ENCODE results near the gene NFE2L3. TPM values are rescaled to one million over a fixed set of nuclear protein-coding genes. Genes with fewer than 3 reads are reported as not detected.
"Not testable (repeated sequence)": the region's sequence is repeated elsewhere in the genome, so short reads cannot be mapped to it uniquely, and the experiment has no call there.

The NFE2L3 gene
- total and polyA plus RNA-seq, 7 experiments from 2014 or later: 1.1 to 49.5 (median 4.5) TPM

DNA sequence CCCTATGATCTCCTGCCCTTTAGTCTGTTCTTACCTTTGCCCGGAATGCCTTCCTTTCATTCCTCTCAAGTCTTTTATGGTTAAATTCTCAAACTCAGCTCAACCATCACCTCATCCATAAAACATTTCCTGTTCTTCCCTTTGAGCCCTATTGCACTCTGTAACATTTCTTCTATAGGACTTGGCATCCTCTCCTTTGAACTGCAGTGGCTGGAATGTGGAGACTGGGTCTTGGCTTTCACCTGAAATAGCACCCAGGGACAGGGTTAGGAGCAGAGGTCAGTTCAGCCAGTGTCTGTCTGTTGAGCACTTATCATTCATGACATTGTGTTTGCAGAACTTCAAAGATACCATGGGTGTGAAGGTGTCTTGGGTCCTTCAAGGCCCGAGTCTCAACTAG, 7.2 kb downstream of the NFE2L3 start:
- no peaks in the 10 kb centered on the region for H3K36me3 ChIP-seq (ENCODE audit: control insufficient read depth in 2 of 3, insufficient read depth in 3 of 3, low read length in 3 of 3)
- Mint-ChIP-seq H3K27me3 (no peaks in the 10 kb centered on the region), H3K9me3 (peaks cover 0 to 7% (median 0%) of the 10 kb centered on the region in 11 donors), H3K4me1 (peaks cover 19 to 81% (median 52%) of the 10 kb centered on the region in 7 donors), H3K4me3 (peak overlapping the region in 1 of 10 donors; percentile 32), H3K36me3 (peaks cover 0 to 43% (median 0%) of the 10 kb centered on the region in 5 donors), H3K27ac (peak overlapping the region in 5 of 9 donors; percentile 15 to 97 (median 28))
- ChIA-PET CTCF (interaction anchor here (1.7 kb wide), 1 partner anchor 39 kb away, joined by 4 read pairs; no protein-coding TSS in a partner anchor), POLR2A (interaction anchor here (6.6 kb wide), 1 partner anchor 41 kb away, joined by 61 read pairs; the partner anchor contains the start of genes CBX3 and HNRNPA2B1)
- no peak overlapping the region for H3K4me3 ChIP-seq (ENCODE audit: low read length)
- H3K27me3 ChIP-seq (ENCODE audit: control insufficient read depth in 2 of 2, insufficient read depth in 2 of 2, low read length in 2 of 2): no peaks in the 10 kb centered on the region
- ATAC-seq (no peak), DNase-seq (no peak)
- no peak overlapping the region for H3K27ac ChIP-seq (ENCODE audit: low read depth, low read length)
- H3K9me3 ChIP-seq (ENCODE audit: control insufficient read depth in 2 of 3, low read length in 3 of 3): no peaks in the 10 kb centered on the region
- intact Hi-C loops (cut with micrococcal nuclease): loop anchor here in 1 of 2 donors (10.0 kb wide), 1 partner anchor 706 kb away; the partner anchor contains the start of gene SKAP2
- peaks cover 22 to 29% of the 10 kb centered on the region in 2 donors for H3K4me1 ChIP-seq (ENCODE audit: control insufficient read depth in 2 of 2, insufficient read depth in 2 of 2, low read length in 2 of 2)

DNA sequence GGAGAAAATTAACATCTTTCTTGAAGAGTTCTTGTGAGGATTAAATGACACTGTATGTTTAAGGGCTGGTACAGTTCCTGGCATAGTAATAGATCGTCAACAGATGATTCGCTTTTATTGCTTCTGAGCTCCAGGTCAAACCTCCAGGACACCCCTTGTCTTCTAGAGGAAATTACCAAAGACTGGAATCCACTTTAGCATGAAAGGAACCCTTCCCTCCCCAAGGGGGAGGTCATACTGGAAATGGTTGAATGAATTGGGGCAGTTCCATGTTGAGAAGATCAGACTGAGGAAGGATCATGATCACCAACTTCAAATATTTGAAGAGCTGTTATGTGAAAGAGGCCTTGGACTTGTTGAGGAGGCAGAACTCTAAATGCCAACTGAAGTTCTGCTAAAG, 8.9 kb downstream of the NFE2L3 start:
- H3K27ac Mint-ChIP-seq: peak overlapping the region in 1 of 9 donors; percentile 64
- CTCF ChIA-PET: interaction anchor here (1.0 to 1.5 kb wide), 3 partner anchors 9 to 70 kb away, joined by 3 to 4 read pairs (median 4); partner anchors contain the start of gene NFE2L3
- H3K4me1 Mint-ChIP-seq: peaks cover 9 to 72% (median 36%) of the 10 kb centered on the region in 7 donors

GRCh38 chr7:26162431-26162830, 10.4 kb downstream of the NFE2L3 start:
- ATAC-seq (no peak), DNase-seq (no peak)
- POLR2A ChIA-PET: interaction anchor here (0.6 to 1.0 kb wide), 3 partner anchors 17 to 1102 kb away, joined by 4 to 6 read pairs (median 4); no protein-coding TSS in a partner anchor
- no peaks in the 10 kb centered on the region for H3K9me3 ChIP-seq (ENCODE audit: control insufficient read depth in 2 of 3, low read length in 3 of 3)
- H3K36me3 ChIP-seq (ENCODE audit: control insufficient read depth in 2 of 3, insufficient read depth in 3 of 3, low read length in 3 of 3): no peaks in the 10 kb centered on the region
- H3K27me3 ChIP-seq (ENCODE audit: control insufficient read depth in 2 of 2, insufficient read depth in 2 of 2, low read length in 2 of 2): no peaks in the 10 kb centered on the region
- no peak overlapping the region for H3K27ac ChIP-seq (ENCODE audit: low read depth, low read length)
- Mint-ChIP-seq H3K9me3 (peaks cover 0 to 7% (median 0%) of the 10 kb centered on the region in 11 donors), H3K27ac (no peak overlapping the region), H3K4me1 (peaks cover 16 to 74% (median 32%) of the 10 kb centered on the region in 7 donors), H3K36me3 (peaks cover 0 to 52% (median 3%) of the 10 kb centered on the region in 5 donors), H3K27me3 (no peaks in the 10 kb centered on the region), H3K4me3 (no peak overlapping the region)
- no peak overlapping the region for H3K4me3 ChIP-seq (ENCODE audit: low read length)
- intact Hi-C loops (cut with micrococcal nuclease): no loop called here
- H3K4me1 ChIP-seq (ENCODE audit: control insufficient read depth in 2 of 2, insufficient read depth in 2 of 2, low read length in 2 of 2): peaks cover 7 to 22% of the 10 kb centered on the region in 2 donors
- CTCF ChIA-PET: interaction anchor here (1.0 to 1.4 kb wide), 2 partner anchors 10 to 29 kb away, joined by 3 to 4 read pairs; no protein-coding TSS in a partner anchor

More for the DNA sequence above, 8.9 kb downstream of the NFE2L3 start:
- intact Hi-C loops (cut with micrococcal nuclease): no loop called here
- H3K36me3 ChIP-seq (ENCODE audit: control insufficient read depth in 2 of 3, insufficient read depth in 3 of 3, low read length in 3 of 3): no peaks in the 10 kb centered on the region
- H3K9me3 ChIP-seq (ENCODE audit: control insufficient read depth in 2 of 3, low read length in 3 of 3): no peaks in the 10 kb centered on the region
- H3K9me3 Mint-ChIP-seq: peaks cover 0 to 7% (median 0%) of the 10 kb centered on the region in 11 donors
- peaks cover 15 to 20% of the 10 kb centered on the region in 2 donors for H3K4me1 ChIP-seq (ENCODE audit: control insufficient read depth in 2 of 2, insufficient read depth in 2 of 2, low read length in 2 of 2)
- ATAC-seq (no peak), DNase-seq (no peak)
- no peak overlapping the region for H3K4me3 Mint-ChIP-seq
- no peaks in the 10 kb centered on the region for H3K27me3 Mint-ChIP-seq
- H3K27ac ChIP-seq (ENCODE audit: low read depth, low read length): no peak overlapping the region
- POLR2A ChIA-PET: interaction anchor here (0.8 to 1.8 kb wide), 7 partner anchors 9 to 62 kb away, joined by 3 to 9 read pairs (median 4); partner anchors contain the start of genes CBX3 and NFE2L3
- no peaks in the 10 kb centered on the region for H3K27me3 ChIP-seq (ENCODE audit: control insufficient read depth in 2 of 2, insufficient read depth in 2 of 2, low read length in 2 of 2)
- peaks cover 0 to 47% (median 0%) of the 10 kb centered on the region in 5 donors for H3K36me3 Mint-ChIP-seq
- H3K4me3 ChIP-seq (ENCODE audit: low read length): no peak overlapping the region

DNA sequence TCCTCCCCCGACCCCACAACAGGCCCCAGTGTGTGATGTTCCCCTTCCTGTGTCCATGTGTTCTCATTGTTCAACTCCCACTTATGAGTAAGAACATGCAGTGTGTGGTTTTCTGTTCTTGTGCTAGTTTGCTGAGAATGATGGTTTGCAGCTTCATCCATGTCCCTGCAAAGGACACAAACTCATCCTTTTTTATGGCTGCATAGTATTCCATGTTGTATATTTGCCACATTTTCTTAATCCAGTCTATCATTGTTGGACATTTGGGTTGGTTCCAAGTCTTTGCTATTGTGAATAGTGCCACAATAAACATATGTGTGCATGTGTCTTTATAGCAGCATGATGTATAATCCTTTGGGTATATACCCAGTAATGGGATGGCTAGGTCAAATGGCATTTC, 11.8 kb downstream of the NFE2L3 start:
- H3K4me1 ChIP-seq (ENCODE audit: control insufficient read depth in 2 of 2, insufficient read depth in 2 of 2, low read length in 2 of 2): peaks cover 6 to 21% of the 10 kb centered on the region in 2 donors
- H3K27me3 Mint-ChIP-seq; H3K27me3 ChIP-seq (ENCODE audit: control insufficient read depth in 2 of 2, insufficient read depth in 2 of 2, low read length in 2 of 2); intact Hi-C loops (cut with micrococcal nuclease); H3K4me3 ChIP-seq (ENCODE audit: low read length); DNase-seq; POLR2A ChIA-PET; ATAC-seq; H3K27ac Mint-ChIP-seq; H3K27ac ChIP-seq (ENCODE audit: low read depth, low read length); CTCF ChIA-PET; H3K9me3 ChIP-seq (ENCODE audit: control insufficient read depth in 2 of 3, low read length in 3 of 3); H3K36me3 ChIP-seq (ENCODE audit: control insufficient read depth in 2 of 3, insufficient read depth in 3 of 3, low read length in 3 of 3); H3K9me3 Mint-ChIP-seq: not testable (repeated sequence)
- peaks cover 0 to 49% (median 5%) of the 10 kb centered on the region in 5 donors for H3K36me3 Mint-ChIP-seq
- H3K4me1 Mint-ChIP-seq: peaks cover 16 to 65% (median 26%) of the 10 kb centered on the region in 7 donors
- peak overlapping the region in 1 of 10 donors; percentile 5 for H3K4me3 Mint-ChIP-seq

- H3K36me3 ChIP-seq (ENCODE audit: control insufficient read depth in 2 of 3, insufficient read depth in 3 of 3, low read length in 3 of 3): peaks cover 0 to 8% (median 0%) of the 10 kb centered on the region in 3 experiments
- no peaks in the 10 kb centered on the region for H3K27me3 Mint-ChIP-seq
- no peaks in the 10 kb centered on the region for H3K9me3 ChIP-seq (ENCODE audit: control insufficient read depth in 2 of 3, low read length in 3 of 3)
- H3K27ac ChIP-seq (ENCODE audit: low read depth, low read length): no peak overlapping the region
- H3K9me3 Mint-ChIP-seq: peaks cover 0 to 5% (median 0%) of the 10 kb centered on the region in 11 donors
- ATAC-seq: no peak
- no peak for DNase-seq
- peaks cover 9 to 57% (median 13%) of the 10 kb centered on the region in 7 donors for H3K4me1 Mint-ChIP-seq
- peak overlapping the region in 1 of 10 donors; percentile 25 for H3K4me3 Mint-ChIP-seq
- peak overlapping the region in 1 of 9 donors; percentile 69 for H3K27ac Mint-ChIP-seq
- intact Hi-C loops (cut with micrococcal nuclease): loop anchor here in 1 of 2 donors (2.0 kb wide), 1 partner anchor 19 kb away; no protein-coding TSS in a partner anchor
- H3K4me1 ChIP-seq (ENCODE audit: control insufficient read depth in 2 of 2, insufficient read depth in 2 of 2, low read length in 2 of 2): peaks cover 0 to 15% of the 10 kb centered on the region in 2 donors
- ChIA-PET POLR2A (interaction anchor here (0.6 to 1.6 kb wide), 3 partner anchors 10 to 1341 kb away, joined by 3 to 10 read pairs (median 9); no protein-coding TSS in a partner anchor), CTCF (interaction anchor here (1.0 to 2.2 kb wide), 4 partner anchors 14 to 76 kb away, joined by 3 to 9 read pairs (median 6); partner anchors contain the start of gene NFE2L3)
- H3K27me3 ChIP-seq (ENCODE audit: control insufficient read depth in 2 of 2, insufficient read depth in 2 of 2, low read length in 2 of 2): no peaks in the 10 kb centered on the region
- peaks cover 0 to 53% (median 11%) of the 10 kb centered on the region in 5 donors for H3K36me3 Mint-ChIP-seq
- no peak overlapping the region for H3K4me3 ChIP-seq (ENCODE audit: low read length)
Observed at GRCh38 chr7:26165950-26166683, 14.1 kb downstream of the NFE2L3 start.

DNA sequence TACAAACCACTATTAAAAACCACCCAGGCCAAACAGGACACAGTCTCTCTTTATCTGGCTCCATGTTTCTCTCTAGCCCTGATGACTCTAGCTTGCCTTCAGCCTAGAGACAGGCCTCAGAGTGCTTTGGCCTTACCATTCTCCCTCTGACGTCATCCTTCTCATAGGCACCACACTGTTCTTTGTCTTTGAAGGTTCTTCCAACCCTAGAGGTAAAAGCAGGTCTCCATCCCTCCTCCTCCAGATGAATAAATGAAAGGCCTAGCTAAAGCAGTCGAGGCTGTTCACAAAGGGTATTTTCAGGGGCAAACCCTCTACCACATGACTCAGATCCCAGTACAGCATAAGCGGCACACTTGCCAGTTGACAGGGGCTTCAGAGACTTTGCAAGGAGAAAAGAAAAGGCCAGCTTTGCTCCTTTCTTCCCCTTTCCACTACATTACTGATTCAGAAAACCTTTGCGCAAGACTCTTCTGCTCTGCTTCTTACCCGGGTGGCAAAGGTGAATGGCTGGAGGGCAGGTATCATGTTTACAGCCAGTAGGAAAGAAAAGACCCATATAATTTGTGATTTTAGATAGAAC, 14.8 kb downstream of the NFE2L3 start:
- peaks cover 0 to 5% (median 0%) of the 10 kb centered on the region in 11 donors for H3K9me3 Mint-ChIP-seq
- no peaks in the 10 kb centered on the region for H3K27me3 Mint-ChIP-seq
- Histone ChIP-seq H3K36me3 (ENCODE audit: control insufficient read depth in 2 of 3, insufficient read depth in 3 of 3, low read length in 3 of 3) (peaks cover 0 to 8% (median 0%) of the 10 kb centered on the region in 3 experiments), H3K27ac (ENCODE audit: low read depth, low read length) (no peak overlapping the region), H3K4me1 (ENCODE audit: control insufficient read depth in 2 of 2, insufficient read depth in 2 of 2, low read length in 2 of 2) (peaks cover 0 to 15% of the 10 kb centered on the region in 2 donors), H3K9me3 (ENCODE audit: control insufficient read depth in 2 of 3, low read length in 3 of 3) (no peaks in the 10 kb centered on the region), H3K27me3 (ENCODE audit: control insufficient read depth in 2 of 2, insufficient read depth in 2 of 2, low read length in 2 of 2) (no peaks in the 10 kb centered on the region), H3K4me3 (ENCODE audit: low read length) (no peak overlapping the region)
- intact Hi-C loops (cut with micrococcal nuclease): loop anchor here in 1 of 2 donors (2.0 kb wide), 1 partner anchor 18 kb away; no protein-coding TSS in a partner anchor
- CTCF ChIA-PET: interaction anchor here (0.6 to 2.2 kb wide), 7 partner anchors 10 to 76 kb away, joined by 3 to 9 read pairs (median 3); partner anchors contain the start of gene NFE2L3
- peak overlapping the region in 7 of 9 donors; percentile 1 to 73 (median 40) for H3K27ac Mint-ChIP-seq
- ATAC-seq: peak; percentile 26
- no peak for DNase-seq
- H3K36me3 Mint-ChIP-seq: peaks cover 0 to 58% (median 13%) of the 10 kb centered on the region in 5 donors
- peaks cover 9 to 57% (median 13%) of the 10 kb centered on the region in 7 donors for H3K4me1 Mint-ChIP-seq
- H3K4me3 Mint-ChIP-seq: peak overlapping the region in 1 of 10 donors; percentile 14
- POLR2A ChIA-PET: interaction anchor here (0.6 to 1.6 kb wide), 6 partner anchors 11 to 1341 kb away, joined by 3 to 10 read pairs (median 3); no protein-coding TSS in a partner anchor

Measured in naive thymus-derived CD4-positive, alpha-beta T cell (primary cell).